Stimulated activated CD4-positive, alpha-beta T cell treated with anti-CD3 and anti-CD28 coated beads, Interleukin-15, amount 100 ng/mL, for 1 hour (primary cell): ENCODE measurements around the gene SLC7A5.
"Not testable (repeated sequence)": the region's sequence is repeated elsewhere in the genome, so short reads cannot be mapped to it uniquely, and the experiment has no call there.

Experiments used
- DNase-seq, 2 donors: peaks; one replicate each; pipeline ENCODE4 v3.0.0-alpha.2; 2020; ENCODE audit warnings: low read depth in 1 of 2, low spot score in 1 of 2

Gene SLC7A5

DNA sequence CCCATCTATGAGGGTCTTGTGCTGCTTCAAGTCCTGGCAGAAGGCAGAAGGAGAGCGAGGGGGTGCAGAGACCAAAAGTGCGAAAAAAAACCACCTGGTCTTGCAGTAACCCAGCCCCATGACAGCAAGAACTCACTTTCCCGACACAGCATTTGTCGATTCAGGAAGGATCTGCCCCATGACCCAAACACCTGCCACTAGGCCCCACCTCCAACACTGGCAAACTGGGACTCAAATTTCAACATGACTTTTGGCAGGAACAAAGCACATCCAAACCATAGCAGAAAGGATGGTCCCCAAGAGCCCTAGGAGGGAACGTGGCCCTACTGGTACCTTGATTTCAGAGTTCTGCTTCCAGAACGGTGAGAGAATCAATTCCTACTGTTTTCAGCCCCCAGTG is 68.8 kb downstream of the SLC7A5 start:
- DNase-seq: no peak

DNA sequence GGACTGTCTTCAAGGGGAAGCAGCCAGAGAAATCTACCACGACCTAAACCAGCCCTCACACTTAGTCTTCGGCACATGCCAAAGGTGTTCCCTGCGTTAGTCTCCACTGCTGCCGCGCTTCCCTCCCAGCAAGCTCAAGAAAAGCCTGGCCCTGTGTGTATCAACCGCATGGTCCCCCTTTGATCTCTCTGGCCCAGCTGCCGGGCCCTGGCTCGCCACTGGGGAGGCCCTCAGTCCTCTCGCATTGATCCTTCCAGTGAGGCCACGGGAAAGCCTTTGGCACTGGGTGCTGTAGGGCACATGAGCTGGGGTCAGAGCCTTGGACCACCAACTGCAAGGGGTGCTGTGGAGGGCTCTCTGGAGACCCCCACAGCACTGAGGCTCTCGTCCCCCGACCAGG is 74.0 kb downstream of the SLC7A5 start:
- no peak for DNase-seq

DNA sequence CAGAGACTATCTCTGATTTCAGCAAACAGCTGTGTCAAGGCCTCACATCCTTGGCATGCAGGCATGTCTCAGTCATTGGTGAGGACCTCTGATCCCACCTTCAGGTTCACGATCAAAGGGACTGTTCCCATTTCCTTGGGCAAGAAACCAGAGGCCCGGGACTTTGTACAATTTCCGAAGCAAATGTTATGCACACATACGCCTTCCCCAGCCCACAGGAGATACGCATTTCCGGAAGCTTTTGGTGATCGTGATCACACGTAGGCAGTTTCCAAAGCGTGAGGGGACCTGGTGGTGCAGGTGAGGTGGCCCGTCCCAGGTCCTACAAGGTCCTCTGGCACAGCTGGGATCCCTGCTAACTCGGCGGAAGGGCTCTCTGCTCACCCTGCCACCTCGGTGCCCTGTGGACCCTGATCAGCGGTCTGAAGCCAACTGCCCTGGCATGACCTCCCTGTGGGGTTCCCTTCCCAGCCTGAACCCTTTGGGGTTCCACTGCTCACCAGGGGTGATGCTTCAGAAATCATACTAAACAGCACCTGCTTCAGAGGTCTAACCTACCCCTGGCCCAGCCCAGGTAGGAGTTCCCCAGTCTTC is 74.7 kb downstream of the SLC7A5 start:
- no peak for DNase-seq

DNA sequence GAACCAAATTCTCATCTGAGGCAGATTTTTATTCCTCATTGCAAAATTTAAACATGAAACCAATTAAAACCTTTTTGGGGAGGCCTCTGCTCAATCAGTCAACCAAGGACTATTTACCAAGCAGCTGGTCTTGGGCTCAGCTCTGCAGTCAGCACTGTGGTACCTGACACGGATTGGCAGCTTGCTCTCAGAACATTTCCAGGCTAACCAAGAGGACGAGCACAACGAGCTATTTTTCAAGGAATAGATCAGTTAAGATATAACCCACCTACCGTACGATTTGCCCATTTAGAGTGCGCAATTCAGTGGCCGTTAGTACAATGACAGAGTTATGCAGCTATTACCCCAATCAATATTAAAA is 77.1 kb downstream of the SLC7A5 start:
- DNase-seq: no peak

DNA sequence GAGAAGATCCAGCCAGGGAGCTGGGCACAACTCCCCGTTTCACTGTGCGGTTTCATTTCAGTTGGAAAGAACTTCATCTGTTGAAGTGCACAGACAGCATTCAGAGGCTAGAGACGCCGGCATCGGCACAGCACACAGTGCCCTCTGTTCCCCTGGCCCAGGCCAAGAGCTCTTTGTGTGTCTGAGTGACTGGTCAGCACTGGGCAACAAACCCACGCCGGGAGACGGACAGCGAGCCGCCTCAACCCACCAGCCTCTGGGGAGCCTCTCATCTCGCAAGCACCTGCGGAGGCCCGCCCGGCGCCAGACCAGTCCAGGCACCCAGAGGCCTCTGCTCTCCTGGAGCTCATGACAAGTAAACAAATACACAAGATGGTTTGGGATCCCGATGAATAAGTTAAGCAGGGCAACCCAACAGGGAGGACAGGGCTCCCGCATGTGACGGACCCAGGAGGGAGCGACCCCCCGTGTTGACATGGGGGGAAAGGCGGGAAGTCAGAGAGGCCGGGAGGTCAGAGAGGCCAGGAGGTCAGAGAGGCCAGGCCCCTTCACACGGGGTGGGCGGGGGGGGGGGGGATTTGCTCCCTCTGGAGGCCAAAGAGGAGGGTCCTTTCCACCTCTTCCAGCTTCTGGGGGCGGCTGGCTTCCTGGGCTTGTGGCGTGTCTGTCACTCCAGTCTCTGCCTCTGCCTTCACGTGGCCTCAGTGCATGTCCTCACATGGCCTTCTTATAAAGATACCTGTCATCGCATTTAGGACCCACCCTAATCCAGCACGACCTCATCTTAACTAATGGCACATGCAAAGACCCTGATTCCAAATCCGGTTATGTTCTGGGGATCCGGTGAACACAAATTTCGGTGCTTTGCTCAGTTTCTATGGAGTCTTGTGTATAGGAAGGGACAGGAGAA is 77.8 kb downstream of the SLC7A5 start:
- DNase-seq: no peak

DNA sequence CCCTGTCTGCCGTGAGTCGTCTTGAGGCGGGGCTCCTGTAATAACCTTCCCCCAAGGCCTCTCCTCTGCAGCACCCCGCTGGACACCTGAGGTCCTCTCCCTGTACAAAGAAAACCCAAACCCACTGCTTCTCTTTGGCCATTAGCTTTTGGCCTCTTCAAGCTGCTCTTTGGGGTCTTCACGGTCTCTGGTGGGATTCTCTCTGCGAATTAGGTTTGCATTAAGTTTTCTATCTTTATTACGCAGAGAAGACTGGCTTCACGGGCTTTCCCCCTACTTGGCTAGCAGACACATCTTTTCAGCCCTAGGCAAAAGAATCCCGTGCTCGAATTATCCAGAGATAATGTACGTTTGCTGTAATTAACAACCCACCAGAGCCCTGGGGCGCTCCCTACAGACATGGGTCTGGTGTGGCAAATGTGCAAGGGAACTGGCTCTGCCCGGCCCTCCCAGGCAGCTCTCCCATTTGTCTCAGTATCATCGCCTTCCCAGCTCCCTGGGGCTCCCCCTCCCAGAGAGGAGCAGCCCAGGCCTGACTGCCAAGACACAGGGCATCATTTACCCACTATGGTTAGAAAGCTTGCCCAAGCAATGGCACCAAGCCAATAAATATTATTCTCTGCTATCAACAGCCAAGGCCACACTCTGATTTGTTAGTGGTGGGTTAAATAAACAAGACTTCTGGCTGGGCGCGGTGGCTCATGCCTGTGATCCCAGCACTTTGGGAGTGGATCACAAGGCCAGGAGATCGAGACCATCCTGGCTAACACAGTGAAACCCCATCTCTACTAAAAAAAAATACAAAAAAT is 78.8 kb downstream of the SLC7A5 start:
- DNase-seq: no peak

DNA sequence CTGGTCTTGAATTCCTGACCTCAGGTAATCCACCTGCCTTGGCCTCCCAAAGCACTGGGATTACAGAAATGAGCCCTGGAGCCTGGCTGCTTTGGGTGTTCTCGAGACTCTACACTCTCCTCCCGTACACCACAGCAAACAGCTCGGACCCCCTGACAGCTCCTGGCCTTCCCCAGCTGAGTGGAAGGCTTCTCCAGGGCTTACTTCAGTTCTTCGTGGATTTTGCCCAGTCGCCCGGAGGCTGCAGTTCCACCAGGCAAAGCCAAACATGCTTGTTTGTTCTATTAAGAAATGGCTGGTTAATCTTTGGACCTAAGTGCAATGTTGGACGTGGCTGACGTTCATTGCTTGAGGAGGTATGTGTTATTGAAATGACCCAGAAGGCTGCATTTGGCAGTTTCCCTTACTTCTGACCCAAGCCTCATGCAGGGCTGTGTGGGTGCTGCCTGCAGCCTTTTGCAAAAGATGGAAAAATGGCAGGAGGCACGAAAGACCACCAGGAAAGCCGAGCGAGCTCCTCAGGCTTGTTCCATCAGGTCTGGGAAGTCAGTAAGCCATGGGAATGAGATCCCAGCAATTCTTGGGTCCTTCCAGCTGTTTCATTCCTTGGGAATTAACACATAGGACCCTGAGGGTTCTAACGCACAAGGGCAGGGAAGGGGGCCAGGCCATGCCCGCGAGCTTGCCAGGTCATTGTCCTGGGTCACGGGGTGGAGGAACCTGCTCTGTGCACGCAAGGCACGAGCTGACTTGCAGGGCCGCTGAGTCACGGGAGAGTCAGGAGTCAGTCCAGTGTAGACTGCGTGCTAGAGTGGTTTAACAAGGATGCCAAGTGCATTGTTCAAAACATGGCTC is 79.6 kb downstream of the SLC7A5 start:
- no peak for DNase-seq

DNA sequence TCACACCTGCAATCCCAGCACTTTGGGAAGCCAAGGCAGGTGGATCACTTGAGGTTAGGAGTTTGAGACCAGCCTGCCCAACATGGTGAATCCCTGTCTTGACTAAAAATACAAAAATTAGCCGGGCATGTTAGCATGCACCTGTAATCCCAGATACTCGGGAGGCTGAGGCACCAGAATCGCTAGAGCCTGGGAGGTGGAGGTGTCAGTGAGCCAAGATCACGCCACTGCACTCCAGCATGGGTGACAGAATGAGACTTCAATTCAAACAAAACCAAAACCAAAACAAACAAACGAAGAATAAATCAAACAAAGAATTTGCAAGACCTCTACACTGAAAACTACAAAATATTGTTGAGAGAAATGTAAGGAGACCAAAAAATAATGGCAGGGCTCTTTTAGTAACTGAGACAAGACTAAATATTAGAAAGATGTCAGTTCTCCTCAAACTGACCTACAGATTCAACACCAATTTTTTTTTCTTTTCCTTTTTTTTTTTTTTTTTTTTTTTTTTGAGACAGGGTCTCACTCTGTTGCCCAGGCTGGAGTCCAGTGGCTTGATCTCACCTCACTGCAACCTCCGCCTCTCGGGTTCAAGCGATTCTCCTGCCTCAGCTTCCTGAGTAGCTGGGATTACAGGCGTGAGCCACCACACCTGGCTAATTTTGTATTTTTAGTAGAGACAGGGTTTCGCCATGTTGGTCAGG is 80.4 kb downstream of the SLC7A5 start:
- DNase-seq: not testable (repeated sequence)

DNA sequence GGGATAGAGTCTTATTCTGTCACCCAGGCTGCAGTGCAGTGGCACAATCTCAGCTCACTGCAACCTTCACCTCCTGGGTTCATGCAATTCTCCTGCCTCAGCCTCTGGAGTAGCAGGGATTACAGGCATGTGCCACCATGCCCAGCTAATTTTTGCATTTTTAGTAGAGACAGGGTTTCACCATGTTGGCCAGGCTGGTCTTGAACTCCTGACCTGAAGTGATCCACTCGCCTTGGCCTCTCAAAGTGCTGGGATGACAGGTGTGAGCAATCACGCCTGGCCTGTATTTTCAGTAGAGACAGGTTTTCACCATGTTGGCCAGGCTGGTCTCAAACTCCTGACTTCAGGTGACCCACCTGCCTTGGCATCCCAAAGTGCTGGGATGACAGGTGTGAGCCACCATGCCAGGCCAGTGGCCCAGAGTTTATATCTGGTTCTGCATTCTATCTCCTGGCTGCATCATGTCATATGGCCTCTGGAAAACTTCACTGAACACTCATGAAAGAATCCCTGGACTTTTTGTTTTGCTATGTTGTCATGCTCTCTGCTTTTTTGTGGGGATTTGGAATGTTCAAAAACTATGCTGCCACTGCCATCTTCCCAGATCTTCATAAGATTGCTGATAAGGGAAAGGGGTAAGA is 81.7 kb downstream of the SLC7A5 start:
- DNase-seq: not testable (repeated sequence)

DNA sequence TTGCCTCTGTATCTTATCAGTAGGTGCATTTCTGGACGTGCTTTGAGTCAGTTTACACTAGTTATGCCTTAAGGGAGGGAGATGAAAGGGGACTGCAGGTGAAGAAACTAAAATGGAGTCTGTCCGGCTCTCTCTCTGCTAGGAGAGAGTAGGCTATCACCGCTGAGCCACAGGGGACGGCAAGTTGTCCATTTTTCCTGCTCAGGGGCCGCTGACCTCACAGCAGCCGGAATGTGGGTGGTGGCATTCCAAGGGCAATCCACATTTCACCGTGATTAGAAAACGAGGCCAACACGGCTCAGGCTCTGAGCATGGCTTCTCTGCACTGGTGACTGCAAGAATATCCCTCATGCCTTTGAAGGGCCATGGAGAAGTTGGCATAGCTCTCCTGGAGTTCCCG is 84.5 kb downstream of the SLC7A5 start:
- DNase-seq: no peak

DNA sequence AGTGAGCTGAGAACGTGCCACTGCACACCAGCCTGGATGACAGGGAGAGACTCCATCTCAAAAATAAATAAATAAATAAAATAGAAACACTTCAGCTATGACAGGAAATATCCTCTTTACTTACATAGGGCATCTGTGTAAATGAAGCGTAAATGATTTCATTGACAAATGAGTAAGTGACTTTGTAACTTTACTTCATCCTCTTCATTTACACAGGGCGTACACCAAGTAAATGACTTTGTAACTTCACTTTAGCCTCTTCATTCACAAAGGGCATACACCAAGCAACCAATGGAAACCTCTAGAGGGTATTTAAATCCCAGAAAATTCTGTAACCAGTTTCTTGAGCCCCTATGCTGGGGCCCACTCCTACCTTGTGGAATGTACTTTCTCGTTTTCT is 87.3 kb downstream of the SLC7A5 start:
- DNase-seq: no peak

DNA sequence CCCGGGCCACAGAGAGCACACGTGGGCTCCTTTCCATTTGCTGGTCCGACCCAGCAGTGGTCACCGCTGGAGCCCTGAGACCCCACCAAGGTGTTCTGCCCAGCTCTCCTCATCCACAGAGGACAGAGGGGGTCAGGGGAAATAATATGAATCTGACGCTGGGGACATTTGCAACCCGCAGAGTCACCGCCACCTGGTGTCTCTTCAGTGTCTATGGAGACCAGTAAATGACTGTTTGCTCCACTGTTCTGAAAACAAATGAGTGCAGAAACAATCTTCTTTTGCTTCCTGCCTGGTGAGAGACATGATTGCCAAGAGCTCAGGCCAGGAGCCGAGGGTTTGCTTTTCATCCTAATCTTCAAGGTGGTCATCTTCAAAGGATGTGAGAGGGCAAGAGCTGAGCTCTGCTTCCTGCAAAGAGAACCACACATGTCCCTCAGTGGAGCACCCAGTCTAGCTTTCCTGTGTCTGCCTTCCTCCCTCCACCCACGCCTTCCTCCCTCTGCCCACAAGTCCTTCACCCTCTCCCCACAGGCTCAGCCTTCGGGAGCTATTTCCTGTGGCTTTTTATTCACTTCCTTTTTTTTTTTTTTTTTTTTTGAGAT is 88.8 kb downstream of the SLC7A5 start:
- no peak for DNase-seq
